ENCODE measurements around the gene AAK1. TPM values are rescaled to one million over a fixed set of nuclear protein-coding genes. Genes with fewer than 3 reads are reported as not detected.
"Not testable (repeated sequence)": the region's sequence is repeated elsewhere in the genome, so short reads cannot be mapped to it uniquely, and the experiment has no call there.

The AAK1 gene
- total and polyA plus RNA-seq, 2 of the 13 experiments (the other 11 are each of a cell fraction or from before 2014, with no cell fraction given), result 9.8 to 10.3 TPM

DNA sequence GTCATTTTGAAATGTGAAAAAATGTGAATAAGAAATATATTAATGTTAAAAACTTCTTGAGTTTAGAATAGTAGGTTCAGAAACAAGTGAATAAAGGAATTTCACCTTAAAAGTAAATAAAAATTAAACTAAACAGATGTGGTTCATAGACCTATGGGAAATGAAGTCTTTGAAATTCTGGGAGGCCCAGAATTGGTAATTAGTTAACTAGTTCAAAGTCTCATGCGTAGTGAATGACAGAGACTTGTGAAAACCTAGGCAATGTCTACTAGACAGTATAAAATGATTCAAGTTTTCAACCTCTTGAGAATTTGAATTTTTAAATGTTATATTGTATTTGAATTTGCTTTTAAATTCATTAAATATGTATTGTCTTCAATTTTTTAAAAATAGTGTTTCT, 32.6 kb upstream of the AAK1 start:
- Histone ChIP-seq H3K36me3 (replicated peaks in 1 of 2; ENCODE audit: control insufficient read depth in 1 of 2, insufficient read depth in 2 of 2, low read length in 2 of 2) (no peaks in the 10 kb centered on the region), H3K9ac (ENCODE audit: insufficient read depth, low read depth, low read length) (no peak overlapping the region), H3K9me3 (ENCODE audit: low read length) (no peaks in the 10 kb centered on the region), H2AFZ (ENCODE audit: low read length) (no peak overlapping the region), H3K4me3 (replicated peaks in 1 of 3; ENCODE audit: insufficient read depth in 1 of 3, low read depth in 2 of 3, low read length in 3 of 3) (peak overlapping the region in 1 of 3 experiments; percentile 12; a peak in 1 of 6 replicates), H3K4me2 (ENCODE audit: low read depth, low read length) (peak overlapping the region; percentile 85), H3K79me2 (ENCODE audit: insufficient read depth, low read length) (no peaks in the 10 kb centered on the region), H4K20me1 (ENCODE audit: insufficient read depth, low read length) (no peaks in the 10 kb centered on the region), H3K4me1 (ENCODE audit: insufficient read depth, low read length) (peaks cover 20% of the 10 kb centered on the region), H3K27me3 (ENCODE audit: control insufficient read depth in 1 of 2, insufficient read depth in 2 of 2, low read length in 2 of 2) (no peaks in the 10 kb centered on the region), H3K27ac (ENCODE audit: extremely low read length, insufficient read depth, low read length) (no peak overlapping the region)
- intact Hi-C loops (cut with micrococcal nuclease; ENCODE audit: unreplicated experiment) (no loop called here), in situ Hi-C loops (cut with HindIII; ENCODE audit: extremely low pct_ligation_motif_present, low pct_unique_long_range_greater_than_20kb) (no loop called here)
- WGBS (ENCODE audit: low lambda C conversion rate), result 4% methylated on average over 1 of the region's 1 CpG
- BruUV-seq (replicated peaks), result no TSS peak
- no peak for DNase-seq (ENCODE audit: low spot score)
- ATAC-seq, result no peak
- no peak for TF ChIP-seq HNRNPK (IDR thresholded peaks at IDR 0.05; ENCODE audit: low read depth, low read length, poor library complexity, severe bottlenecking)
- no peak for TF ChIP-seq SIX1 (CRISPR knock-in tag; IDR thresholded peaks at IDR 0.05; ENCODE audit: borderline replicate concordance)
- TF ChIP-seq TGIF2 (CRISPR knock-in tag; IDR thresholded peaks at IDR 0.05), result no peak
- no peak for TF ChIP-seq ZFP41 (CRISPR knock-in tag; IDR thresholded peaks at IDR 0.05; ENCODE audit: borderline replicate concordance)
- TF ChIP-seq RAD51 (IDR thresholded peaks at IDR 0.05; ENCODE audit: borderline replicate concordance), result no peak
- TF ChIP-seq SYNCRIP (IDR thresholded peaks at IDR 0.05; ENCODE audit: insufficient read depth, low read depth, low read length), result no peak
- TF ChIP-seq HNF4G (IDR thresholded peaks at IDR 0.05; ENCODE audit: borderline replicate concordance, low read depth, low read length), result 0 out of 2 replicates have a peak, but pooled peaks have one; percentile 13
- no peak for TF ChIP-seq HNF4G (CRISPR knock-in tag; IDR thresholded peaks at IDR 0.05; ENCODE audit: borderline replicate concordance, low read depth)
- ChIA-PET CTCF (ENCODE audit: low intra/inter-chr PET ratio, low total read pairs) (no interaction called here), POLR2A (no interaction called here)
- FAIRE-seq, result no peak

DNA sequence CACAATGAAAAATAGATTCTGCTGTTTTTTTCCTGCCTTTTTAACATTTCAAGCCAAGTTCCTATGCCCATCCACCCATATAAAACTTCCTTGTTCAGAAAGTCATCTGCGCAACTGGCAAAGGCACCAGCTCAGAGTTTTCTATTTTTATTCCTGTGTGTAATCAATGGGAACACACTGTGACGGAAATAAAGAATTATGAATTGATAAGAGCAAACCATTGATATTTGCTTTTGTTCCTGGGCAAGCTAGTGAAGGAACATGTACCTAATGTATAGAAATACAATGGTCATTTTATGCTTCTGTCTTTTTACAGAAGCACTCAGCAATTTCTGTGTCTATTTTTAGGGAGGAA, 30.8 kb upstream of the AAK1 start:
- no peak overlapping the region for H3K4me3 ChIP-seq (replicated peaks in 1 of 3; ENCODE audit: insufficient read depth in 1 of 3, low read depth in 2 of 3, low read length in 3 of 3)
- no peaks in the 10 kb centered on the region for H4K20me1 ChIP-seq (ENCODE audit: insufficient read depth, low read length)
- no TSS peak for BruUV-seq (replicated peaks)
- TF ChIP-seq ZNF543 (CRISPR knock-in tag; IDR thresholded peaks at IDR 0.05), result no peak
- FAIRE-seq (no peak), ATAC-seq (no peak), DNase-seq (ENCODE audit: low spot score) (no peak)
- intact Hi-C loops (cut with micrococcal nuclease; ENCODE audit: unreplicated experiment) (no loop called here), in situ Hi-C loops (cut with HindIII; ENCODE audit: extremely low pct_ligation_motif_present, low pct_unique_long_range_greater_than_20kb) (no loop called here)
- no peaks in the 10 kb centered on the region for H3K27me3 ChIP-seq (ENCODE audit: control insufficient read depth in 1 of 2, insufficient read depth in 2 of 2, low read length in 2 of 2)
- H2AFZ ChIP-seq (ENCODE audit: low read length), result no peak overlapping the region
- ChIA-PET CTCF (ENCODE audit: low intra/inter-chr PET ratio, low total read pairs) (no interaction called here), POLR2A (no interaction called here)
- 74% methylated on average over 2 of the region's 2 CpGs for WGBS (ENCODE audit: low lambda C conversion rate)
- peaks cover 20% of the 10 kb centered on the region for H3K4me1 ChIP-seq (ENCODE audit: insufficient read depth, low read length)
- no peak overlapping the region for H3K4me2 ChIP-seq (ENCODE audit: low read depth, low read length)
- no peaks in the 10 kb centered on the region for H3K36me3 ChIP-seq (replicated peaks in 1 of 2; ENCODE audit: control insufficient read depth in 1 of 2, insufficient read depth in 2 of 2, low read length in 2 of 2)
- no peaks in the 10 kb centered on the region for H3K79me2 ChIP-seq (ENCODE audit: insufficient read depth, low read length)
- H3K9ac ChIP-seq (ENCODE audit: insufficient read depth, low read depth, low read length), result no peak overlapping the region
- H3K27ac ChIP-seq (ENCODE audit: extremely low read length, insufficient read depth, low read length), result no peak overlapping the region
- no peaks in the 10 kb centered on the region for H3K9me3 ChIP-seq (ENCODE audit: low read length)

DNA sequence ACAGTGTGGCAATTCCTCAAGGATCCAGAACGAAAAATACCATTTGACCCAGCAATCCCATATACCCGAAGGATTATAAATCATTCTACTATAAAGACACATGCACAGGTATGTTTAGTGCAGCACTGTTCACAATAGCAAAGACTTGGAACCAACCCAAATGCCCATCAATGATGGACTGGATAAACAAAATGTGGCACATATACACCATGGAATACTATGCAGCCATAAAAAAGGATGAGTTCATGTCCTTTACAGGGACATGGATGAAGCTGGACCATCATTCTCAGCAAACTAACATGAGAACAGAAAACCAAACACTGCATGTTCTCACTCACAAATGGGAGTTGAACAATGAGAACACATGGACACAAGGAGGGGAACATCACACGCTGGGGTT, 29.6 kb upstream of the AAK1 start:
- H3K27ac ChIP-seq (ENCODE audit: extremely low read length, insufficient read depth, low read length); H3K4me2 ChIP-seq (ENCODE audit: low read depth, low read length); H3K79me2 ChIP-seq (ENCODE audit: insufficient read depth, low read length); FAIRE-seq; H4K20me1 ChIP-seq (ENCODE audit: insufficient read depth, low read length); H3K36me3 ChIP-seq (replicated peaks in 1 of 2; ENCODE audit: control insufficient read depth in 1 of 2, insufficient read depth in 2 of 2, low read length in 2 of 2); H2AFZ ChIP-seq (ENCODE audit: low read length); DNase-seq (ENCODE audit: low spot score); CTCF ChIA-PET (ENCODE audit: low intra/inter-chr PET ratio, low total read pairs); BruUV-seq (replicated peaks); H3K4me3 ChIP-seq (replicated peaks in 1 of 3; ENCODE audit: insufficient read depth in 1 of 3, low read depth in 2 of 3, low read length in 3 of 3); H3K9ac ChIP-seq (ENCODE audit: insufficient read depth, low read depth, low read length); H3K9me3 ChIP-seq (ENCODE audit: low read length); in situ Hi-C loops (cut with HindIII; ENCODE audit: extremely low pct_ligation_motif_present, low pct_unique_long_range_greater_than_20kb); ATAC-seq; intact Hi-C loops (cut with micrococcal nuclease; ENCODE audit: unreplicated experiment); H3K27me3 ChIP-seq (ENCODE audit: control insufficient read depth in 1 of 2, insufficient read depth in 2 of 2, low read length in 2 of 2): not testable (repeated sequence)
- POLR2A ChIA-PET, result interaction anchor here (1.5 kb wide), 1 partner anchor 11 kb away, joined by 3 read pairs; no protein-coding TSS in a partner anchor
- H3K4me1 ChIP-seq (ENCODE audit: insufficient read depth, low read length), result peaks cover 20% of the 10 kb centered on the region
- WGBS (ENCODE audit: low lambda C conversion rate), result 83% methylated on average over 3 of the region's 3 CpGs
